ENCODE data around the gene ESPNL.

ESPNL gene

GRCh38 chr2:238079874-238080327 is 20.2 kb upstream of the ESPNL start:
- peaks cover 34% of the 10 kb centered on the region for H3K36me3 ChIP-seq (ENCODE audit: control insufficient read depth, insufficient read depth, low read length)
- no peak overlapping the region for H3K27ac ChIP-seq (ENCODE audit: low read length)
- DNase-seq (ENCODE audit: low read depth, low spot score): no peak
- no CpG with 5 or more reads among the region's 2 CpGs for WGBS (ENCODE audit: insufficient coverage, insufficient read length)
- peaks cover 1% of the 10 kb centered on the region; the same call in 1 of the 2 replicates for H3K4me1 ChIP-seq (ENCODE audit: control insufficient read depth, insufficient read depth, low read length)
- H3K4me3 ChIP-seq (ENCODE audit: low read length): no peak overlapping the region
- H3K9me3 ChIP-seq (ENCODE audit: control insufficient read depth, insufficient read depth, low read length): no peaks in the 10 kb centered on the region
- H3K27me3 ChIP-seq (ENCODE audit: control insufficient read depth, insufficient read depth, low read length): no peaks in the 10 kb centered on the region

- DNase-seq (ENCODE audit: low read depth, low spot score): no peak
- Histone ChIP-seq H3K36me3 (ENCODE audit: control insufficient read depth, insufficient read depth, low read length) (peaks cover 34% of the 10 kb centered on the region), H3K27ac (ENCODE audit: low read length) (no peak overlapping the region), H3K27me3 (ENCODE audit: control insufficient read depth, insufficient read depth, low read length) (no peaks in the 10 kb centered on the region), H3K4me1 (ENCODE audit: control insufficient read depth, insufficient read depth, low read length) (peaks cover 1% of the 10 kb centered on the region; the same call in 1 of the 2 replicates), H3K4me3 (ENCODE audit: low read length) (no peak overlapping the region), H3K9me3 (ENCODE audit: control insufficient read depth, insufficient read depth, low read length) (no peaks in the 10 kb centered on the region)
- WGBS (ENCODE audit: insufficient coverage, insufficient read length): no CpG with 5 or more reads among the region's 15 CpGs
These were observed 19.6 kb upstream of the ESPNL start for GRCh38 chr2:238080518-238080917.

DNA sequence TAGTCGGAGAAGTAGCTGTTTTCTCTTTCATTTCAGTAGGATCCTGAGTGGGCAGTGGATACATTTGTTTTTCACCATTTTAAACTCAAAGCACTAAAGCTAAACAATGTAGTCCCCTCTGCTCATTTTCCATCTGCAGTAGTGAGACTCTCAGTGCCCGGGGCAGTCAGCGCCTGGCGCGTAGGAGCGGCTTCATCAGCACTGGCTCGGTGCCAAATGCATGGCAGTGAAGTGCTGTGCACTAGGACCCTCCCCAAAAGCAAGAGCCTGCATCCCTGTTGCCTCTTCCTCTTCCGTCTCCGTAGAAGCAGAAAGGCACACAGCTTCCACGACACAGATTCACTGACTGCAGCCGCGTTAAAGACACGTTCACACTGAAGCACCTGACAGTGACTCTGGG is 19.0 kb upstream of the ESPNL start:
- Histone ChIP-seq H3K4me3 (ENCODE audit: low read length) (no peak overlapping the region), H3K27ac (ENCODE audit: low read length) (no peak overlapping the region), H3K4me1 (ENCODE audit: control insufficient read depth, insufficient read depth, low read length) (peaks cover 1% of the 10 kb centered on the region; the same call in 1 of the 2 replicates), H3K36me3 (ENCODE audit: control insufficient read depth, insufficient read depth, low read length) (peaks cover 34% of the 10 kb centered on the region), H3K9me3 (ENCODE audit: control insufficient read depth, insufficient read depth, low read length) (no peaks in the 10 kb centered on the region), H3K27me3 (ENCODE audit: control insufficient read depth, insufficient read depth, low read length) (no peaks in the 10 kb centered on the region)
- no peak for DNase-seq (ENCODE audit: low read depth, low spot score)
- no CpG with 5 or more reads among the region's 13 CpGs for WGBS (ENCODE audit: insufficient coverage, insufficient read length)

DNA sequence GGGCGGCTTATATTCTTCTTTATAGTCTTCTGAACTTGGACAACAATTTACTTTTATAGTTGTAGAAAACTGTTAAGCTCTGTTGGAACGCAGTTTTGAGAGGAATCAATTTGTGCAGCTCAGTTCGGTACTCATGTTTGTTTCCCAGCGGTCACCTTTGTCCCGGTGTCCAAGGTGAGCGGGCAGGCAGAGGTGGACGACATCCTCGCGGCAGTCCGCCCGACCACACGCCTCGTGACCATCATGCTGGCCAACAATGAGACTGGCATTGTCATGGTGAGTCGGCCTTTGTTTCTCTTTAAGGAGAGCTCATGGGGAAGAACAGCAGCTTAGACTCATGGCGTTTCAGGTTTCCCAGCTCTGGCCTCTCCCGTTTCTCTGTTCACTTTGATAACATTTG is 18.6 kb upstream of the ESPNL start:
- no CpG with 5 or more reads among the region's 16 CpGs for WGBS (ENCODE audit: insufficient coverage, insufficient read length)
- no peak for DNase-seq (ENCODE audit: low read depth, low spot score)
- Histone ChIP-seq H3K4me3 (ENCODE audit: low read length) (no peak overlapping the region), H3K4me1 (ENCODE audit: control insufficient read depth, insufficient read depth, low read length) (peaks cover 1% of the 10 kb centered on the region; the same call in 1 of the 2 replicates), H3K27ac (ENCODE audit: low read length) (no peak overlapping the region), H3K36me3 (ENCODE audit: control insufficient read depth, insufficient read depth, low read length) (peaks cover 34% of the 10 kb centered on the region), H3K9me3 (ENCODE audit: control insufficient read depth, insufficient read depth, low read length) (no peaks in the 10 kb centered on the region; the same call in 1 of the 2 replicates), H3K27me3 (ENCODE audit: control insufficient read depth, insufficient read depth, low read length) (no peaks in the 10 kb centered on the region)

DNA sequence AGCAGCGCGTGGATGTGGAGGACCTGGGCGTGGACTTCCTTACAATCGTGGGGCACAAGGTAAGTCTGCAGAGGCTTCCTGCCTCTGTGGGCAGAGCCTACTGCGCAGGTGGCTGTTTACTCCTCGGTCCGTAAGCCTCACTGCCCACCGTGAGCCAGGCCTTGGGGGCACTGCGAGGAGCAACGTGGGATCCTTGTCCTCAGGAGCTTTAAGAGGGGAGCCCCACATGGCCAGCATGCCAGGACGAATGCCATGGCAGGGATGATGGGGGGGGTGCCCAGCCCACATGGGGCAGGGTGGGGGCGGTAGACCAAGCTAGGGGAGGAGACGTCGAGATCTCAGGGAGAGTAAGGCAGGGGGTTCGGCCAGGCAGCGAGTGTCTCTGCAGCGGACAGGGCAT is 18.0 kb upstream of the ESPNL start:
- WGBS (ENCODE audit: insufficient coverage, insufficient read length): no CpG with 5 or more reads among the region's 17 CpGs
- DNase-seq (ENCODE audit: low read depth, low spot score): no peak
- H3K27ac ChIP-seq (ENCODE audit: low read length): no peak overlapping the region
- peaks cover 1% of the 10 kb centered on the region; the same call in 1 of the 2 replicates for H3K4me1 ChIP-seq (ENCODE audit: control insufficient read depth, insufficient read depth, low read length)
- H3K9me3 ChIP-seq (ENCODE audit: control insufficient read depth, insufficient read depth, low read length): no peaks in the 10 kb centered on the region; the same call in 1 of the 2 replicates
- H3K36me3 ChIP-seq (ENCODE audit: control insufficient read depth, insufficient read depth, low read length): peaks cover 34% of the 10 kb centered on the region
- H3K4me3 ChIP-seq (ENCODE audit: low read length): no peak overlapping the region
- H3K27me3 ChIP-seq (ENCODE audit: control insufficient read depth, insufficient read depth, low read length): no peaks in the 10 kb centered on the region

DNA sequence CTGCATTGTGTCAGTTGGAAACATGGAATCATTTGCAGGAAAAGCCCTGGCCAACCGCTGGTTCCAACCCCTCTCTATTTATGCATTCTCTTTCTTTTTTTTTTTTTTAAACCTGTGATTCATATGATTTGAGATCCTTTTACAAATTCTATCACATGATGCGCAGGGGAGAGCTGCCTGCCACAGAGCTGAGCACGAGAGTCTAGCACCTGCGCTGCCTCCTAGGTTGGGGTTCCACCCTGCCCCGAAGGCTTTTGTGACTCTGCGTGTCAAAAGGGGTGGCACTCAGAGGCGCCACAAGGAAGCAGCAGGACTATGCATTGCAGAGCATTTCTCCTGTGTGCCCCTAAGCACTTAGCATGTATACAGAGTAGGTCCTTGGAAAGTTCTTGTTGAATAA is 17.3 kb upstream of the ESPNL start:
- Histone ChIP-seq H3K27me3 (ENCODE audit: control insufficient read depth, insufficient read depth, low read length) (no peaks in the 10 kb centered on the region), H3K4me3 (ENCODE audit: low read length) (no peak overlapping the region), H3K4me1 (ENCODE audit: control insufficient read depth, insufficient read depth, low read length) (peaks cover 1% of the 10 kb centered on the region; the same call in 1 of the 2 replicates), H3K36me3 (ENCODE audit: control insufficient read depth, insufficient read depth, low read length) (peaks cover 34% of the 10 kb centered on the region), H3K9me3 (ENCODE audit: control insufficient read depth, insufficient read depth, low read length) (no peaks in the 10 kb centered on the region; the same call in 1 of the 2 replicates), H3K27ac (ENCODE audit: low read length) (no peak overlapping the region)
- WGBS (ENCODE audit: insufficient coverage, insufficient read length): no CpG with 5 or more reads among the region's 7 CpGs
- no peak for DNase-seq (ENCODE audit: low read depth, low spot score)

- WGBS (ENCODE audit: insufficient coverage, insufficient read length): no CpG with 5 or more reads among the region's 5 CpGs
- Histone ChIP-seq H3K27ac (ENCODE audit: low read length) (no peak overlapping the region), H3K4me3 (ENCODE audit: low read length) (no peak overlapping the region), H3K27me3 (ENCODE audit: control insufficient read depth, insufficient read depth, low read length) (no peaks in the 10 kb centered on the region), H3K9me3 (ENCODE audit: control insufficient read depth, insufficient read depth, low read length) (no peaks in the 10 kb centered on the region; the same call in 1 of the 2 replicates), H3K4me1 (ENCODE audit: control insufficient read depth, insufficient read depth, low read length) (peaks cover 1% of the 10 kb centered on the region; the same call in 1 of the 2 replicates), H3K36me3 (ENCODE audit: control insufficient read depth, insufficient read depth, low read length) (peaks cover 34% of the 10 kb centered on the region)
- no peak for DNase-seq (ENCODE audit: low read depth, low spot score)
These were observed 16.2 kb upstream of the ESPNL start for GRCh38 chr2:238083919-238084318.

DNA sequence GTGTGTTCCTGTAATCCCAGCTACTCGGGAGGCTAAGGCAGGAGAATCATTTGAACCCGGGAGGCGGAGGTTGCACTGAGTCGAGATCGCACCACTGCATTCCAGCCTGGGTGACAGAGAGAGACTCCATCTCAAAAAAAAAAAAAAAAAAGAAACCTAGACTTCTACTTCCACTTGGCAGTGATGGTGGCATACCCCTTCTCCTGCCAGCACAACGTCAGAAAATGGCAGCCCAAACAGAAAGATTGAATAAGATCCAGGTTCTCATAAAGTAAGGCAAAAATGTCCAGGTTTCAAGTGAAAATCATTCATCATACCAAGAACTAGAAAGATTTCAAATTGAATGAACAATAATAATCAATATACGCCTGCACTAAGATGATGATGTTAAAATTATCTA is 15.4 kb upstream of the ESPNL start:
- Histone ChIP-seq H3K36me3 (ENCODE audit: control insufficient read depth, insufficient read depth, low read length) (peaks cover 34% of the 10 kb centered on the region), H3K4me1 (ENCODE audit: control insufficient read depth, insufficient read depth, low read length) (0 out of 2 replicates have a peak, but pooled peaks cover 1% of the 10 kb centered on the region), H3K9me3 (ENCODE audit: control insufficient read depth, insufficient read depth, low read length) (no peaks in the 10 kb centered on the region; the same call in 1 of the 2 replicates), H3K27ac (ENCODE audit: low read length) (no peak overlapping the region), H3K27me3 (ENCODE audit: control insufficient read depth, insufficient read depth, low read length) (no peaks in the 10 kb centered on the region), H3K4me3 (ENCODE audit: low read length) (no peak overlapping the region)
- DNase-seq (ENCODE audit: low read depth, low spot score): no peak
- WGBS (ENCODE audit: insufficient coverage, insufficient read length): no CpG with 5 or more reads among the region's 7 CpGs

DNA sequence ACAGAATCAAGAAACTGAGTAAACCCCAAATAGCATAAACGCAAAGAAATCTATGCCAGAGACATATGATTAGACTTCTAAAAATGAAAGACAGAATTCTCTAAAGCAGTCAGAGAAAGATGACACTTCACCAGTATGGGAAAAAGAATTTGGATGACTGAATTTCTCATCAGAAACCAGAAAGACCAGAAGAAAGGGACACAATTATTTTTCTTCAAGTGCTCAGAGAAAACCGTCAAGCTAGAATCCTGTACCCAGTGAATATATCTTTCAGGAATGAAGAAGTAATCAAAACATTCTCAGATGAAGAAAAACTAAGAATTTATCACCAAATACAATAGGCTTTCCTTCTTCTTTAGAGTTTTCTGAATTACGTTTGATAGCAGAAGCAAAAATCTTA is 14.2 kb upstream of the ESPNL start:
- H3K27ac ChIP-seq (ENCODE audit: low read length): no peak overlapping the region
- H3K4me1 ChIP-seq (ENCODE audit: control insufficient read depth, insufficient read depth, low read length): 0 out of 2 replicates have a peak, but pooled peaks cover 1% of the 10 kb centered on the region
- peaks cover 30% of the 10 kb centered on the region for H3K36me3 ChIP-seq (ENCODE audit: control insufficient read depth, insufficient read depth, low read length)
- no peak for DNase-seq (ENCODE audit: low read depth, low spot score)
- H3K27me3 ChIP-seq (ENCODE audit: control insufficient read depth, insufficient read depth, low read length): no peaks in the 10 kb centered on the region
- no peaks in the 10 kb centered on the region; the same call in 1 of the 2 replicates for H3K9me3 ChIP-seq (ENCODE audit: control insufficient read depth, insufficient read depth, low read length)
- WGBS (ENCODE audit: insufficient coverage, insufficient read length): no CpG with 5 or more reads among the region's 3 CpGs
- no peak overlapping the region for H3K4me3 ChIP-seq (ENCODE audit: low read length)

DNA sequence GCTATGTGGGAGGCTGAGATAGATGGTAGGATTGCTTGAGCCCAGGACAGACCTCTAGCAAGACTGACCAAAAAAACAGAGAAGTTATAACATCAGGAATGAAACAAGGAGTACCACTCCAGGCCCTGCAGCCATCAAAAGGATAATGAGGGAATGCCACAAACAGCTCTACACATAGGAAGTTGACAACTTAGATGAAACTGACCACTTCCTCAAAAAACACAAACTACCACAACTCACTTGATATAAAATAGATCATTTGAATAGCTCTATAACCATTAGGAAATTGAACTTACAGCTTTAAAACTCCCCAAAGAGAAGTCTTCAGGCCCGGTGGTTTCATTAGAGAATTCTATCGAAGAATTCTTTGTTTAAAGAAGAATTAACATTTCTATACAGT is 12.9 kb upstream of the ESPNL start:
- H3K36me3 ChIP-seq (ENCODE audit: control insufficient read depth, insufficient read depth, low read length): peaks cover 17% of the 10 kb centered on the region
- H3K27me3 ChIP-seq (ENCODE audit: control insufficient read depth, insufficient read depth, low read length): no peaks in the 10 kb centered on the region
- no peak overlapping the region for H3K27ac ChIP-seq (ENCODE audit: low read length)
- DNase-seq (ENCODE audit: low read depth, low spot score): no peak
- WGBS (ENCODE audit: insufficient coverage, insufficient read length): no CpG with 5 or more reads among the region's 2 CpGs
- H3K4me3 ChIP-seq (ENCODE audit: low read length): no peak overlapping the region
- H3K4me1 ChIP-seq (ENCODE audit: control insufficient read depth, insufficient read depth, low read length): no peaks in the 10 kb centered on the region
- H3K9me3 ChIP-seq (ENCODE audit: control insufficient read depth, insufficient read depth, low read length): no peaks in the 10 kb centered on the region; the same call in 1 of the 2 replicates

- WGBS (ENCODE audit: insufficient coverage, insufficient read length): no CpG with 5 or more reads among the region's 4 CpGs
- no peak overlapping the region for H3K27ac ChIP-seq (ENCODE audit: low read length)
- no peaks in the 10 kb centered on the region for H3K27me3 ChIP-seq (ENCODE audit: control insufficient read depth, insufficient read depth, low read length)
- no peak overlapping the region for H3K4me3 ChIP-seq (ENCODE audit: low read length)
- no peaks in the 10 kb centered on the region; the same call in 1 of the 2 replicates for H3K9me3 ChIP-seq (ENCODE audit: control insufficient read depth, insufficient read depth, low read length)
- H3K36me3 ChIP-seq (ENCODE audit: control insufficient read depth, insufficient read depth, low read length): peaks cover 2% of the 10 kb centered on the region; the same call in 1 of the 2 replicates
- no peaks in the 10 kb centered on the region for H3K4me1 ChIP-seq (ENCODE audit: control insufficient read depth, insufficient read depth, low read length)
- DNase-seq (ENCODE audit: low read depth, low spot score): no peak
These were observed 9.3 kb upstream of the ESPNL start for GRCh38 chr2:238090887-238091286.
